Measurements from ENCODE around the gene LHPP.
"Not testable (repeated sequence)": the region's sequence is repeated elsewhere in the genome, so short reads cannot be mapped to it uniquely, and the experiment has no call there.

LHPP gene

GRCh38 chr10:124606822-124607221 is 145.2 kb downstream of the LHPP start:
- no peak for DNase-seq (ENCODE audit: low spot score)

GRCh38 chr10:124607693-124608092 is 146.1 kb downstream of the LHPP start:
- no peak for DNase-seq (ENCODE audit: low spot score)

GRCh38 chr10:124608093-124608721 is 146.6 kb downstream of the LHPP start:
- no peak for DNase-seq (ENCODE audit: low spot score)

- no peak for DNase-seq (ENCODE audit: low spot score)
Measured at GRCh38 chr10:124609698-124610097, 148.1 kb downstream of the LHPP start.

- not testable (repeated sequence) for DNase-seq (ENCODE audit: low spot score)
Measured at GRCh38 chr10:124610186-124610585, 148.6 kb downstream of the LHPP start.

GRCh38 chr10:124610851-124611250 is 149.2 kb downstream of the LHPP start:
- not testable (repeated sequence) for DNase-seq (ENCODE audit: low spot score)

- no peak for DNase-seq (ENCODE audit: low spot score)
Measured at GRCh38 chr10:124611738-124612137, 150.1 kb downstream of the LHPP start.

GRCh38 chr10:124612611-124613498 is 151.2 kb downstream of the LHPP start:
- peak; percentile 6 for DNase-seq (ENCODE audit: low spot score)

- no peak for DNase-seq (ENCODE audit: low spot score)
Measured at GRCh38 chr10:124614003-124614659, 152.5 kb downstream of the LHPP start.

- DNase-seq (ENCODE audit: low spot score) = no peak
Measured at GRCh38 chr10:124615259-124615658, 153.6 kb downstream of the LHPP start.

- DNase-seq (ENCODE audit: low spot score) = no peak
Measured at GRCh38 chr10:124616040-124616835, 154.6 kb downstream of the LHPP start.

GRCh38 chr10:124616836-124617130 is 155.2 kb downstream of the LHPP start:
- no peak for DNase-seq (ENCODE audit: low spot score)

GRCh38 chr10:124618470-124619073 is 156.9 kb downstream of the LHPP start:
- DNase-seq (ENCODE audit: low spot score) = no peak

GRCh38 chr10:124619195-124619594 is 157.6 kb downstream of the LHPP start:
- DNase-seq (ENCODE audit: low spot score) = peak; percentile 8

- no peak for DNase-seq (ENCODE audit: low spot score)
Measured at GRCh38 chr10:124619802-124620490, 158.3 kb downstream of the LHPP start.

- no peak for DNase-seq (ENCODE audit: low spot score)
Measured at GRCh38 chr10:124621637-124622036, 160.0 kb downstream of the LHPP start.

- no peak for DNase-seq (ENCODE audit: low spot score)
Measured at GRCh38 chr10:124622158-124622557, 160.5 kb downstream of the LHPP start.

- DNase-seq (ENCODE audit: low spot score) = no peak
Measured at GRCh38 chr10:124622866-124623536, 161.4 kb downstream of the LHPP start.

GRCh38 chr10:124624006-124624405 is 162.4 kb downstream of the LHPP start:
- no peak for DNase-seq (ENCODE audit: low spot score)

GRCh38 chr10:124624466-124624865 is 162.8 kb downstream of the LHPP start:
- DNase-seq (ENCODE audit: low spot score) = no peak

- no peak for DNase-seq (ENCODE audit: low spot score)
Measured at GRCh38 chr10:124624895-124625294, 163.3 kb downstream of the LHPP start.
